Panc1 (cell line): ENCODE results near the gene GCNA.

Experiments
- POLR2AphosphoS5 ChIP-seq: IDR thresholded peaks from 2 replicates; pipeline ENCODE4 v1.6.1; 2012; ENCODE audit warnings: mild to moderate bottlenecking, low read depth, low read length, moderate library complexity
- TF ChIP-seq, protein P1 (sequence below): fragments of 450-650 bp; IDR thresholded peaks from 2 replicates; pipeline ENCODE4 v1.5.1; 2017; ENCODE audit warnings: mild to moderate bottlenecking
- TF ChIP-seq, protein P2 (sequence below), 2 experiments: IDR thresholded peaks; 2 replicates each; pipeline ENCODE4 v1.6.1; 2011 to 2012; ENCODE audit warnings: low read depth in 2 of 2, control low read depth in 1 of 2, low read length in 1 of 2, mild to moderate bottlenecking in 1 of 2, moderate library complexity in 1 of 2; ENCODE audit not compliant: insufficient read depth in 1 of 2

DNA sequence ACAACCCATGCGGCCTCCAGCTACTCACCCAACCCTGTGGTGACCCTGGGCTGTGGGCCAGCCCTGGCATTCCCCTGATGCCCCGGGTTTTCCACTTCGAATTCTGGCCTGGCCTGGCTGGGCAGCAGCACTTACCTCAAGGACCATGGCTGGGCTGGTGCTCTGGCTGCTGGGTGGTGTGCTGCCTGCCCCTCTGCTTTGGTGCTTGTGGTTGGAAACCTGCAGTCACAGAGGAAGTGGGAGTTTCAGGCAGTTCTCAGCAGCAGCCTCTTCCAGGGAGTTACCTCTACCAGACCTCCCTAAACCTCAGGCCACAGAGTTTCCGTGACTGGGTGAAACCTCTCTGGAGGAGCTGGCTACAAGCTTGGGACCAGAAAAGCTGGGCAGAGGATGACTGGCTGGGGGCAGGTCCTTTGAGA, 40.1 kb downstream of the GCNA start, which contains the start of gene CXCR3:
- TF ChIP-seq, protein P1, sequence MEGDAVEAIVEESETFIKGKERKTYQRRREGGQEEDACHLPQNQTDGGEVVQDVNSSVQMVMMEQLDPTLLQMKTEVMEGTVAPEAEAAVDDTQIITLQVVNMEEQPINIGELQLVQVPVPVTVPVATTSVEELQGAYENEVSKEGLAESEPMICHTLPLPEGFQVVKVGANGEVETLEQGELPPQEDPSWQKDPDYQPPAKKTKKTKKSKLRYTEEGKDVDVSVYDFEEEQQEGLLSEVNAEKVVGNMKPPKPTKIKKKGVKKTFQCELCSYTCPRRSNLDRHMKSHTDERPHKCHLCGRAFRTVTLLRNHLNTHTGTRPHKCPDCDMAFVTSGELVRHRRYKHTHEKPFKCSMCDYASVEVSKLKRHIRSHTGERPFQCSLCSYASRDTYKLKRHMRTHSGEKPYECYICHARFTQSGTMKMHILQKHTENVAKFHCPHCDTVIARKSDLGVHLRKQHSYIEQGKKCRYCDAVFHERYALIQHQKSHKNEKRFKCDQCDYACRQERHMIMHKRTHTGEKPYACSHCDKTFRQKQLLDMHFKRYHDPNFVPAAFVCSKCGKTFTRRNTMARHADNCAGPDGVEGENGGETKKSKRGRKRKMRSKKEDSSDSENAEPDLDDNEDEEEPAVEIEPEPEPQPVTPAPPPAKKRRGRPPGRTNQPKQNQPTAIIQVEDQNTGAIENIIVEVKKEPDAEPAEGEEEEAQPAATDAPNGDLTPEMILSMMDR = no peak
- TF ChIP-seq, protein P2, sequence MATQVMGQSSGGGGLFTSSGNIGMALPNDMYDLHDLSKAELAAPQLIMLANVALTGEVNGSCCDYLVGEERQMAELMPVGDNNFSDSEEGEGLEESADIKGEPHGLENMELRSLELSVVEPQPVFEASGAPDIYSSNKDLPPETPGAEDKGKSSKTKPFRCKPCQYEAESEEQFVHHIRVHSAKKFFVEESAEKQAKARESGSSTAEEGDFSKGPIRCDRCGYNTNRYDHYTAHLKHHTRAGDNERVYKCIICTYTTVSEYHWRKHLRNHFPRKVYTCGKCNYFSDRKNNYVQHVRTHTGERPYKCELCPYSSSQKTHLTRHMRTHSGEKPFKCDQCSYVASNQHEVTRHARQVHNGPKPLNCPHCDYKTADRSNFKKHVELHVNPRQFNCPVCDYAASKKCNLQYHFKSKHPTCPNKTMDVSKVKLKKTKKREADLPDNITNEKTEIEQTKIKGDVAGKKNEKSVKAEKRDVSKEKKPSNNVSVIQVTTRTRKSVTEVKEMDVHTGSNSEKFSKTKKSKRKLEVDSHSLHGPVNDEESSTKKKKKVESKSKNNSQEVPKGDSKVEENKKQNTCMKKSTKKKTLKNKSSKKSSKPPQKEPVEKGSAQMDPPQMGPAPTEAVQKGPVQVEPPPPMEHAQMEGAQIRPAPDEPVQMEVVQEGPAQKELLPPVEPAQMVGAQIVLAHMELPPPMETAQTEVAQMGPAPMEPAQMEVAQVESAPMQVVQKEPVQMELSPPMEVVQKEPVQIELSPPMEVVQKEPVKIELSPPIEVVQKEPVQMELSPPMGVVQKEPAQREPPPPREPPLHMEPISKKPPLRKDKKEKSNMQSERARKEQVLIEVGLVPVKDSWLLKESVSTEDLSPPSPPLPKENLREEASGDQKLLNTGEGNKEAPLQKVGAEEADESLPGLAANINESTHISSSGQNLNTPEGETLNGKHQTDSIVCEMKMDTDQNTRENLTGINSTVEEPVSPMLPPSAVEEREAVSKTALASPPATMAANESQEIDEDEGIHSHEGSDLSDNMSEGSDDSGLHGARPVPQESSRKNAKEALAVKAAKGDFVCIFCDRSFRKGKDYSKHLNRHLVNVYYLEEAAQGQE (IDR thresholded peaks at IDR 0.05; ENCODE audit: insufficient read depth in 1 of 2, low read depth in 2 of 2, low read length in 1 of 2) = no peak
- no peak for TF ChIP-seq POLR2AphosphoS5
